IPS-18a (cell line): ENCODE measurements around the gene R3HDM1.

Source experiments
- H3K27ac ChIP-seq: one replicate; pipeline ENCODE4 v1.5.1; 2013; ENCODE audit warnings: low read length
- H3K27me3 ChIP-seq: one replicate; pipeline ENCODE4 v1.6.1; 2013; ENCODE audit warnings: mild to moderate bottlenecking, low read length; ENCODE audit not compliant: control insufficient read depth, insufficient read depth
- H3K36me3 ChIP-seq: one replicate; pipeline ENCODE4 v1.6.1; 2013; ENCODE audit warnings: low read depth, low read length; ENCODE audit not compliant: control insufficient read depth
- H3K4me1 ChIP-seq: one replicate; pipeline ENCODE4 v1.6.1; 2013; ENCODE audit warnings: low read depth, low read length; ENCODE audit not compliant: control insufficient read depth
- H3K4me3 ChIP-seq: one replicate; pipeline ENCODE4 v1.5.1; 2013; ENCODE audit warnings: low read length
- H3K9ac ChIP-seq: one replicate; pipeline ENCODE4 v1.6.1; 2013; ENCODE audit warnings: mild to moderate bottlenecking, low read length, moderate library complexity
- H3K9me3 ChIP-seq: one replicate; pipeline ENCODE4 v1.6.1; 2013; ENCODE audit warnings: low read depth, low read length; ENCODE audit not compliant: control insufficient read depth

Gene R3HDM1

GRCh38 chr2:135755573-135755972, 224.3 kb downstream of the R3HDM1 start:
- Histone ChIP-seq H3K4me1 (no peaks in the 10 kb centered on the region), H3K9me3 (no peaks in the 10 kb centered on the region), H3K27me3 (no peaks in the 10 kb centered on the region), H3K36me3 (peaks cover 58% of the 10 kb centered on the region), H3K27ac (no peak overlapping the region), H3K4me3 (no peak overlapping the region), H3K9ac (no peak overlapping the region)

DNA sequence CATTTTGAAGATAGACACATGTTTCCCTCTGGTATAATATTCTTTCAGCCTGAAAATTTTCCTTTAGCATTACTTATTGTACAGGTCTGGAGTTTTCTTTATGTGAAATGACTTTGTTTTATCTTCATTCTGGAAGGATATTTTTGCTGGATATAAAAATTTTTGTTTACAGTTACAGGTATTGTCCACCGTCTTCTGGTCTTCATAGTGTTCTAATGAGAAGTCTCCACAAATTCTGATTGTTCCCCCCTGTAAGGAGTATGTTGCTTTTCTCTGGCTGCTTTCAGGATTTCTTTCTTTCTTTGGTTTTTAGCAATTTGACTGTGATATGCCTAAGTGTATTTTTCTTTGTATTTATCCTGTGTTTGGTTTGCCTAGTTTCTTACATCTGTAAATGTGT, 225.4 kb downstream of the R3HDM1 start:
- Histone ChIP-seq H3K9me3 (no peaks in the 10 kb centered on the region), H3K4me3 (no peak overlapping the region), H3K9ac (no peak overlapping the region), H3K36me3 (peaks cover 65% of the 10 kb centered on the region), H3K4me1 (no peaks in the 10 kb centered on the region), H3K27ac (no peak overlapping the region), H3K27me3 (no peaks in the 10 kb centered on the region)

GRCh38 chr2:135762022-135762421, 230.7 kb downstream of the R3HDM1 start:
- no peak overlapping the region for H3K27ac ChIP-seq
- H3K9me3 ChIP-seq = no peaks in the 10 kb centered on the region
- H3K4me3 ChIP-seq = no peak overlapping the region
- H3K27me3 ChIP-seq = no peaks in the 10 kb centered on the region
- no peaks in the 10 kb centered on the region for H3K4me1 ChIP-seq
- H3K36me3 ChIP-seq = peaks cover 54% of the 10 kb centered on the region
- no peak overlapping the region for H3K9ac ChIP-seq

GRCh38 chr2:135762530-135762929, 231.2 kb downstream of the R3HDM1 start:
- Histone ChIP-seq H3K4me1 (no peaks in the 10 kb centered on the region), H3K9me3 (no peaks in the 10 kb centered on the region), H3K9ac (no peak overlapping the region), H3K4me3 (no peak overlapping the region), H3K27me3 (no peaks in the 10 kb centered on the region), H3K36me3 (peaks cover 55% of the 10 kb centered on the region), H3K27ac (no peak overlapping the region)

DNA sequence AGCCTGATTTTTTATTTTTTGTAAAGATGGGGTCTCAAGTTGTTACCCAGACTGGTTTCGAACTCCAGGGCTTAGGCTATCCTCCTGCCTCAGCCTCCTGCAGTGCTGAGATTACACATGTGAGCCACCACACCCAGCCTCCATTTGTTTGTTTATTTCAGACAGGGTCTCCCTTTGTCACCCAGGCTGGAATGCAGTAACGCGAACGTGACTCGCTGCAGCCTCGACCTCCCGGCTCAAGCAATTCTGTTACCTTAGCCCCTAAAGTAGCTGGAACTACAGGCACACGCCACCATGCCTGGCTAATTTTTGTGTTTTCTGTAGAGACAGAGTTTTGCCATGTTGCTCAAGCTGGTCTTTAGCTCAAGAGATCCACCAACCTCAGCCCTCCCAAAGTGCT, 237.6 kb downstream of the R3HDM1 start:
- H3K4me1 ChIP-seq = no peaks in the 10 kb centered on the region
- H3K36me3 ChIP-seq = peaks cover 69% of the 10 kb centered on the region
- H3K27ac ChIP-seq = no peak overlapping the region
- no peak overlapping the region for H3K4me3 ChIP-seq
- no peaks in the 10 kb centered on the region for H3K9me3 ChIP-seq
- H3K9ac ChIP-seq = no peak overlapping the region
- no peaks in the 10 kb centered on the region for H3K27me3 ChIP-seq

DNA sequence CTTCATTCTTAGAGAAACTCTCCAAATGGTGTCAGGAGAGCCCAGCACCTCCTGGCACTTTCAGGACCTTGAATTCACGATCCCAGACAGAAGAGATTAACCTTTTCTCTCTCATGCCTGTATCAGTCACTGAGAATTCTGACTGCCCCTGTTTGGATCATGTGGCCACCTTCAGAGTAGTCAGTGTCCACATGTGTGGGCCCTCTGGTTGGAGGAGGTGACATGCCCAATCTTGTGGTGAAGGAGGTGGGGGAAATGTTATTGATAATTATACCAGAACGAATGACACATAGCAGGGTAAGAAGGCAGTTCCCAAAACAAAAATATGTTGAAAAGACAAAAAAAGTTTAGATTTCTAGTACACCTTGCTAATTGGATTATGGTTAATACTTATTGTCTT, 242.0 kb downstream of the R3HDM1 start:
- Histone ChIP-seq H3K4me3 (no peak overlapping the region), H3K27ac (no peak overlapping the region), H3K27me3 (no peaks in the 10 kb centered on the region), H3K36me3 (peaks cover 85% of the 10 kb centered on the region), H3K9ac (no peak overlapping the region), H3K9me3 (no peaks in the 10 kb centered on the region), H3K4me1 (no peaks in the 10 kb centered on the region)

DNA sequence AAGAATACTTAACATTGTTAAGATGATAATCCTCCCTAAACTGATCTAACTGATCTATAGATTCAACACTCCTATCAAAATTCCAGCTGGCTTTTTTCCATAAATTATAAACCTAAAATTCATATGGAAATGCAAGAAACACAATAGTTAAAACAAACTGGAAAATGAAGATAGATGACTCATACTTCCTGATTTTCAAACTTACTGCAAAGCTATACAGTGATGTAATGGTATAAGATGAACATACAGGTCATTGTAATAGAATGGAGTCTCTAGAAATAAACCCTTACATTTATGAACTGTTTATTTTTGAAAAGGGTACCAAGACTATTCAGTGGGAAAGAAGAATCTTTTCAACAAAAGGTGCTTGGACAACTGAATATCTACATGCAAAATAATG, 242.6 kb downstream of the R3HDM1 start:
- no peaks in the 10 kb centered on the region for H3K27me3 ChIP-seq
- H3K27ac ChIP-seq = no peak overlapping the region
- H3K9ac ChIP-seq = no peak overlapping the region
- no peak overlapping the region for H3K4me3 ChIP-seq
- H3K4me1 ChIP-seq = no peaks in the 10 kb centered on the region
- H3K9me3 ChIP-seq = no peaks in the 10 kb centered on the region
- peaks cover 89% of the 10 kb centered on the region for H3K36me3 ChIP-seq
